SK-N-SH (cell line): ENCODE results near the gene SNAP25. TPM values are rescaled to one million over a fixed set of nuclear protein-coding genes. Genes with fewer than 3 reads are reported as not detected.

Source experiments
- CTCF ChIA-PET: fragments of 300-600, 350-600 bp; formaldehyde crosslinking; extraction: SDS; loops from one replicate; lab custom pipeline; 2021; lab: Yijun Ruan, JAX
- POLR2A ChIA-PET: fragments of 350-600 bp; sonication (Branson Sonifier 250); formaldehyde crosslinking; extraction: SDS; loops from one replicate; lab custom pipeline; 2020; ENCODE audit warnings: antibody characterized with exemption, inconsistent platforms; lab: Yijun Ruan, JAX
- DNase-seq: peaks from one replicate; pipeline ENCODE4 v3.0.0; 2012
- H2AFZ ChIP-seq: fragments of 200-600 bp; sonication (generic); 2 replicates; pipeline ENCODE4 v1.8.1; 2016; ENCODE audit warnings: antibody characterized with exemption, mild to moderate bottlenecking, low read depth
- H3F3A ChIP-seq: fragments of 200-600 bp; sonication (generic); replicated peaks from 2 replicates; pipeline ENCODE3; 2016; ENCODE audit warnings: antibody characterized with exemption, mild to moderate bottlenecking; ENCODE audit not compliant: insufficient read depth
- H3K27ac ChIP-seq, 2 experiments: fragments of 200-500 bp in 1 of 2; fragments of 200-600 bp in 1 of 2; sonication (Bioruptor generic) in 1 of 2; sonication (generic), shearing (Covaris generic) in 1 of 2; 2 replicates each; pipeline versions ENCODE4 v1.5.1 to v1.6.1; 2014 to 2016; ENCODE audit warnings: low read depth in 2 of 2, inconsistent platforms in 1 of 2, low read length in 1 of 2, mild to moderate bottlenecking in 1 of 2, mixed read lengths in 1 of 2
- H3K27me3 ChIP-seq: fragments of 200-600 bp; sonication (generic), shearing (Covaris generic); 2 replicates; pipeline ENCODE4 v1.6.1; 2016; ENCODE audit warnings: mixed run types; ENCODE audit not compliant: insufficient read depth
- H3K36me3 ChIP-seq, 2 experiments: fragments of 200-500 bp in 1 of 2; fragments of 200-600 bp in 1 of 2; sonication (Bioruptor generic) in 1 of 2; sonication (generic) in 1 of 2; replicated peaks in 1 of 2; 2 replicates each; pipeline versions ENCODE3 to v1.5.1; 2014 to 2016; ENCODE audit warnings: low read length in 1 of 2, mild to moderate bottlenecking in 1 of 2; ENCODE audit not compliant: insufficient read depth in 2 of 2, control insufficient read depth in 1 of 2
- H3K4me1 ChIP-seq, 2 experiments: fragments of 200-500 bp in 1 of 2; fragments of 200-600 bp in 1 of 2; sonication (Bioruptor generic) in 1 of 2; sonication (generic), shearing (Covaris generic) in 1 of 2; 2 replicates each; pipeline versions ENCODE4 v1.5.1 to v1.6.1; 2014 to 2016; ENCODE audit warnings: low read depth in 1 of 2, low read length in 1 of 2, mixed run types in 1 of 2; ENCODE audit not compliant: insufficient read depth in 2 of 2, control insufficient read depth in 1 of 2
- H3K4me2 ChIP-seq: fragments of 200-600 bp; sonication (generic), shearing (Covaris generic); 2 replicates; pipeline ENCODE4 v1.6.1; 2017; ENCODE audit warnings: mixed run types
- H3K4me3 ChIP-seq, 2 experiments: fragments of 200-500 bp in 1 of 2; fragments of 200-600 bp in 1 of 2; sonication (Bioruptor generic) in 1 of 2; sonication (generic), shearing (Covaris generic) in 1 of 2; 2 replicates each; pipeline versions ENCODE4 v1.5.1 to v1.8.1; 2014 to 2016; ENCODE audit warnings: low read depth in 2 of 2, inconsistent platforms in 1 of 2, low read length in 1 of 2, mild to moderate bottlenecking in 1 of 2, mixed read lengths in 1 of 2, moderate library complexity in 1 of 2
- H3K79me2 ChIP-seq: fragments of 200-600 bp; sonication (generic); 2 replicates; pipeline ENCODE4 v1.8.1; 2017; ENCODE audit warnings: mild to moderate bottlenecking; ENCODE audit not compliant: insufficient read depth
- H3K9ac ChIP-seq: fragments of 200-600 bp; sonication (generic); 2 replicates; pipeline ENCODE4 v1.6.1; 2017; ENCODE audit warnings: mixed run types
- H3K9me2 ChIP-seq: fragments of 200-600 bp; sonication (generic); 2 replicates; pipeline ENCODE4 v1.6.1; 2017; ENCODE audit warnings: mixed run types
- H3K9me3 ChIP-seq: fragments of 200-600 bp; sonication (generic); 2 replicates; pipeline ENCODE4 v1.6.1; 2017; ENCODE audit warnings: mixed run types, mild to moderate bottlenecking, moderate library complexity
- H4K20me1 ChIP-seq: fragments of 200-600 bp; sonication (generic); 2 replicates; pipeline ENCODE4 v1.6.1; 2017; ENCODE audit warnings: mild to moderate bottlenecking, mixed run types; ENCODE audit not compliant: insufficient read depth
- CHD2 ChIP-seq: fragments of 150-350 bp; IDR thresholded peaks from 2 replicates; pipeline ENCODE4 v1.6.1; 2018; ENCODE audit warnings: low read length; ENCODE audit not compliant: partially characterized antibody
- CTCF ChIP-seq: fragments of 200-600 bp; sonication (generic); IDR thresholded peaks from 2 replicates; pipeline ENCODE4 v1.6.1; 2017; ENCODE audit warnings: antibody characterized with exemption, mild to moderate bottlenecking, moderate library complexity
- ELF1 ChIP-seq: IDR thresholded peaks from 2 replicates; pipeline ENCODE4 v1.4.0; 2012
- FOXM1 ChIP-seq: IDR thresholded peaks from 2 replicates; pipeline ENCODE4 v1.4.0; 2012; ENCODE audit warnings: low read depth, mild to moderate bottlenecking
- IRF3 ChIP-seq: fragments of 150-350 bp; IDR thresholded peaks from 2 replicates; pipeline ENCODE4 v1.6.1; 2016; ENCODE audit warnings: mild to moderate bottlenecking, low read depth, low read length
- MEF2A ChIP-seq: IDR thresholded peaks from 2 replicates; pipeline ENCODE4 v1.4.0; 2012; ENCODE audit warnings: low read depth, borderline replicate concordance
- NRF1 ChIP-seq: IDR thresholded peaks from 2 replicates; pipeline ENCODE4 v1.6.1; 2012; ENCODE audit warnings: low read depth, mild to moderate bottlenecking, low read length
- RAD21 ChIP-seq: IDR thresholded peaks from 2 replicates; pipeline ENCODE4 v1.6.1; 2012; ENCODE audit warnings: mild to moderate bottlenecking, low read length
- REST ChIP-seq: IDR thresholded peaks from 2 replicates; pipeline ENCODE4 v1.6.1; 2012; ENCODE audit warnings: mild to moderate bottlenecking, low read depth, low read length, moderate library complexity
- SMC3 ChIP-seq: IDR thresholded peaks from 2 replicates; pipeline ENCODE4 v1.6.1; 2012; ENCODE audit warnings: low read depth, low read length, improper control_type of control experiment
- USF2 ChIP-seq: fragments of 150-350 bp; IDR thresholded peaks from 2 replicates; pipeline ENCODE4 v1.6.1; 2017; ENCODE audit warnings: antibody characterized with exemption, low read length, low read depth, borderline replicate concordance
- YY1 ChIP-seq: IDR thresholded peaks from 2 replicates; pipeline ENCODE4 v1.4.0; 2012; ENCODE audit warnings: low read depth, mild to moderate bottlenecking
- WGBS: methylation state at CpG from one replicate; pipeline ENCODE4 v1.1.6; 2017; ENCODE audit warnings: low lambda C conversion rate; 5-methylcytosine and 5-hydroxymethylcytosine counted together
- polyA plus RNA-seq, 3 experiments: library from polyadenylated mRNA; depleted of rRNA; stranded (reverse); fragments of >200 nt; gene quantifications; 2 replicates each; pipeline ENCODE4 v1.2.3, GENCODE V29; 2012

Gene SNAP25
- polyA plus RNA-seq, 1 of the 3 experiments (the other 2 are of a cell fraction), result 42.4 TPM

GRCh38 chr20:10225439-10226060, 6.9 kb downstream of the SNAP25 start:
- Histone ChIP-seq H3K4me3 (no peak overlapping the region; a peak in 1 of 4 replicates), H3K9me2 (no peaks in the 10 kb centered on the region), H3K27ac (no peak overlapping the region), H3K4me1 (peaks cover 0 to 7% of the 10 kb centered on the region in 2 experiments; a peak in 2 of 4 replicates), H3F3A (no peaks in the 10 kb centered on the region), H4K20me1 (no peaks in the 10 kb centered on the region), H3K79me2 (no peaks in the 10 kb centered on the region), H3K27me3 (no peaks in the 10 kb centered on the region), H2AFZ (no peak overlapping the region), H3K9ac (no peak overlapping the region), H3K36me3 (peaks cover 0 to 30% of the 10 kb centered on the region in 2 experiments), H3K9me3 (no peaks in the 10 kb centered on the region), H3K4me2 (no peak overlapping the region)
- WGBS, result 95% methylated on average over 1 of the region's 1 CpG
- no peak for TF ChIP-seq USF2
- peak; percentile 53 for TF ChIP-seq CTCF
- TF ChIP-seq CHD2, result no peak
- no peak for TF ChIP-seq FOXM1
- TF ChIP-seq YY1, result no peak
- TF ChIP-seq RAD21, result peak; percentile 55
- TF ChIP-seq SMC3, result peak; percentile 32; the same call in 1 of the 2 replicates
- no peak for TF ChIP-seq ELF1
- POLR2A ChIA-PET, result no interaction called here
- CTCF ChIA-PET, result interaction anchor here (0.6 to 3.6 kb wide), 14 partner anchors 11 to 608 kb away, joined by 3 to 17 read pairs (median 5); partner anchors contain the start of gene MKKS
- DNase-seq, result peak; percentile 34

- H3K27ac ChIP-seq, result no peak overlapping the region
- no peaks in the 10 kb centered on the region for H3K9me2 ChIP-seq
- no peak for TF ChIP-seq IRF3
- TF ChIP-seq MEF2A, result no peak
- TF ChIP-seq REST, result no peak
- no peak for TF ChIP-seq NRF1
- no peak for TF ChIP-seq SMC3
- TF ChIP-seq CTCF, result no peak
- ChIA-PET POLR2A (no interaction called here), CTCF (interaction anchor here (0.7 to 3.6 kb wide), 7 partner anchors 8 to 249 kb away, joined by 3 to 17 read pairs (median 3); no protein-coding TSS in a partner anchor)
- H3F3A ChIP-seq, result no peaks in the 10 kb centered on the region
- H3K79me2 ChIP-seq, result no peaks in the 10 kb centered on the region
- no peak overlapping the region for H2AFZ ChIP-seq
- no peaks in the 10 kb centered on the region for H4K20me1 ChIP-seq
- no peaks in the 10 kb centered on the region; a peak in 1 of 4 replicates for H3K4me1 ChIP-seq
- H3K4me2 ChIP-seq, result no peak overlapping the region
- peaks cover 0 to 37% of the 10 kb centered on the region in 2 experiments for H3K36me3 ChIP-seq
- no peaks in the 10 kb centered on the region for H3K9me3 ChIP-seq
- H3K27me3 ChIP-seq, result no peaks in the 10 kb centered on the region
- H3K4me3 ChIP-seq, result no peak overlapping the region
- DNase-seq, result no peak
- no peak overlapping the region for H3K9ac ChIP-seq
- 89% methylated on average over 2 of the region's 2 CpGs for WGBS
Observed at GRCh38 chr20:10228330-10228729, 9.7 kb downstream of the SNAP25 start.
